IPS-18c (cell line): Measurements from ENCODE around the gene SIT1.

ENCODE experiments used
- H3K4me3 ChIP-seq: 2 replicates; pipeline ENCODE4 v1.7.0; 2013; ENCODE audit warnings: low read depth, mild to moderate bottlenecking, low read length, moderate library complexity; ENCODE audit not compliant: insufficient read depth
- H3K9me3 ChIP-seq: one replicate; pipeline ENCODE4 v1.6.1; 2013; ENCODE audit warnings: mild to moderate bottlenecking, low read length, moderate library complexity; ENCODE audit not compliant: control insufficient read depth, insufficient read depth

The SIT1 gene

GRCh38 chr9:35604578-35605350 is 46.0 kb downstream of the SIT1 start, which contains the start of gene TESK1:
Gene TESK1, plus strand, starts transcription at chr9:35605262. Its CDS starts 358 bp downstream, at chr9:35605620.
- no peaks in the 10 kb centered on the region for H3K9me3 ChIP-seq
- H3K4me3 ChIP-seq = peak within 1 kb of the TSS; percentile 81

GRCh38 chr9:35603986-35604577 is 46.6 kb downstream of the SIT1 start:
- no peaks in the 10 kb centered on the region for H3K9me3 ChIP-seq
- H3K4me3 ChIP-seq = peak overlapping the region; percentile 60

GRCh38 chr9:35603506-35603985 is 47.2 kb downstream of the SIT1 start:
- H3K4me3 ChIP-seq = peak overlapping the region; percentile 50
- no peaks in the 10 kb centered on the region for H3K9me3 ChIP-seq

GRCh38 chr9:35599763-35600604 is 50.7 kb downstream of the SIT1 start:
- H3K4me3 ChIP-seq = no peak overlapping the region; the same call in 1 of the 2 replicates

More at GRCh38 chr9:35599763-35600604, 50.7 kb downstream of the SIT1 start:
- H3K9me3 ChIP-seq = no peaks in the 10 kb centered on the region
